ENCODE data around the gene CLEC4M. TPM values are rescaled to one million over a fixed set of nuclear protein-coding genes. Genes with fewer than 3 reads are reported as not detected.
"Not testable (repeated sequence)": the region's sequence is repeated elsewhere in the genome, so short reads cannot be mapped to it uniquely, and the experiment has no call there.

Gene CLEC4M
- total and polyA plus RNA-seq, 2 of the 8 experiments (the other 6 are each of a cell fraction or from before 2014, with no cell fraction given), result not detected

DNA sequence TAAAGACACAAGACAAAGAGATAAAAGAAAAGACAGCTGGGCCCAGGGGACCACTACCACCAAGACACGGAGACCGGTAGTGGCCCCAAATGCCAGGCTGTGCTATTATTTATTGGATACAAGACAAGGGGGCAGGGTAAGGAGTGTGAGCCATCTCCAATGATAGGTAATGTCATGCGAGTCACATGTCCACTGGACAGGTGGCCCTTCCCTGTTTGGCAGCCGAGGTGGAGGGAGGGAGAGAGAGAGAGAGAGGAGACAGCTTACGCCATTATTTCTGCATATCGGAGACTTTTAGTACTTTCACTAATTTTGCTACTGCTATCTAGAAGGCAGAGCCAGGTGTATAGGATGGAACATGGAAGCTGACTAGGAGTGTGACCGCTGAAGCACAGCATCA is 29.7 kb downstream of the CLEC4M start:
- not testable (repeated sequence) for H4K91ac ChIP-seq (replicated peaks; ENCODE audit: insufficient read length, low read length); H3K56ac ChIP-seq (replicated peaks; ENCODE audit: insufficient read length, low read depth, low read length); H3K36me3 ChIP-seq (ENCODE audit: control insufficient read depth in 2 of 4, insufficient read depth in 4 of 4, low read length in 3 of 4); H3K9me3 ChIP-seq (ENCODE audit: insufficient read depth in 2 of 2, low read depth in 1 of 2, low read length in 1 of 2); H3K4ac ChIP-seq (replicated peaks; ENCODE audit: insufficient read length, low read depth, low read length); H4K20me1 ChIP-seq (replicated peaks in 1 of 2; ENCODE audit: control insufficient read depth in 1 of 2, insufficient read depth in 2 of 2, low read length in 2 of 2); H3K27ac ChIP-seq (ENCODE audit: low read depth, low read length); H2BK5ac ChIP-seq (ENCODE audit: low read depth, low read length); H3K79me2 ChIP-seq (ENCODE audit: control insufficient read depth in 1 of 2, insufficient read depth in 2 of 2, low read length in 2 of 2); FAIRE-seq; H3K9ac ChIP-seq (replicated peaks in 1 of 4; ENCODE audit: extremely low read depth in 1 of 4, low read depth in 3 of 4, low read length in 3 of 4); H2AK5ac ChIP-seq (ENCODE audit: low read depth, low read length); H2BK12ac ChIP-seq (ENCODE audit: low read depth, low read length); H2AFZ ChIP-seq (ENCODE audit: low read length); H4K5ac ChIP-seq (ENCODE audit: insufficient read length, low read depth, low read length); H4K8ac ChIP-seq (ENCODE audit: extremely low read depth, insufficient read depth, low read length); H3K18ac ChIP-seq (ENCODE audit: extremely low read depth, low read length); H2BK20ac ChIP-seq (ENCODE audit: low read length); H3K23ac ChIP-seq (ENCODE audit: insufficient read length); H3K4me3 ChIP-seq (ENCODE audit: extremely low read depth in 1 of 4, insufficient read depth in 2 of 4, low read depth in 3 of 4, low read length in 4 of 4); H2BK15ac ChIP-seq (ENCODE audit: low read length); DNase-seq (ENCODE audit: low read depth in 1 of 2, low spot score in 2 of 2); H3K4me2 ChIP-seq (ENCODE audit: insufficient read depth in 1 of 2, low read depth in 2 of 2, low read length in 2 of 2); H3K14ac ChIP-seq (ENCODE audit: insufficient read length); H3K79me1 ChIP-seq (ENCODE audit: low read depth, low read length); H2BK120ac ChIP-seq (replicated peaks; ENCODE audit: low read depth, low read length)
- Histone ChIP-seq H3K4me1 (replicated peaks in 1 of 4; ENCODE audit: control insufficient read depth in 3 of 4, insufficient read depth in 4 of 4, low read length in 3 of 4) (peaks cover 0 to 11% (median 8%) of the 10 kb centered on the region in 4 experiments; a peak in 6 of 7 replicates), H3K27me3 (replicated peaks in 1 of 4; ENCODE audit: control insufficient read depth in 3 of 4, extremely low read depth in 1 of 4, insufficient read depth in 3 of 4, low read length in 3 of 4) (peaks cover 12 to 25% (median 21%) of the 10 kb centered on the region in 4 experiments), H3K23me2 (ENCODE audit: low read depth, low read length) (peaks cover 15% of the 10 kb centered on the region)
- ChIA-PET CTCF (ENCODE audit: partially characterized antibody) (interaction anchor here (0.6 kb wide), 3 partner anchors 21 to 127 kb away, joined by 3 read pairs; no protein-coding TSS in a partner anchor), POLR2A (ENCODE audit: partially characterized antibody) (interaction anchor here (0.6 to 1.2 kb wide), 3 partner anchors 21 to 249 kb away, joined by 3 read pairs; partner anchors contain the start of genes PET100 and XAB2)
- WGBS, 2 experiments (ENCODE audit: extremely low coverage in 1 of 2, insufficient coverage in 1 of 2, insufficient read length in 1 of 2, insufficient replicate concordance in 2 of 2, low coverage in 1 of 2, low lambda C conversion rate in 2 of 2, missing lambda C conversion rate in 1 of 2), result 90% methylated on average over 7 of the region's 7 CpGs; no CpG with 5 or more reads in 1 of the 2 experiments

All from H1 (cell line).